Adrenal gland (tissue), 5 donors: ENCODE data around the gene MDC1.
"Not testable (repeated sequence)": the region's sequence is repeated elsewhere in the genome, so short reads cannot be mapped to it uniquely, and the experiment has no call there.

ENCODE experiments used
- POLR2A ChIP-seq, 2 donors: fragments of 450-650 bp; IDR thresholded peaks; one replicate each; pipeline ENCODE4 v1.6.1; 2017; ENCODE audit warnings: antibody characterized with exemption in 2 of 2, mild to moderate bottlenecking in 2 of 2, moderate library complexity in 1 of 2
- TF ChIP-seq, protein P1 (sequence below), 6 experiments: fragments of 450-650 bp in 4 of 6; fragments of 200-600 bp in 2 of 6; sonication (generic) in 1 of 6; IDR thresholded peaks; 1 replicate in 5 of 6; 2 replicates in 1 of 6; pipeline versions ENCODE4 v1.5.1 to v1.8.0; 2016 to 2021; ENCODE audit warnings: antibody characterized with exemption in 6 of 6, mild to moderate bottlenecking in 2 of 6, moderate library complexity in 1 of 6
- donor health status: DM: no; HTN: no; CAD: no.

- TF ChIP-seq POLR2A (IDR thresholded peaks at IDR 0.05), result not testable (repeated sequence)
- TF ChIP-seq, protein P1, sequence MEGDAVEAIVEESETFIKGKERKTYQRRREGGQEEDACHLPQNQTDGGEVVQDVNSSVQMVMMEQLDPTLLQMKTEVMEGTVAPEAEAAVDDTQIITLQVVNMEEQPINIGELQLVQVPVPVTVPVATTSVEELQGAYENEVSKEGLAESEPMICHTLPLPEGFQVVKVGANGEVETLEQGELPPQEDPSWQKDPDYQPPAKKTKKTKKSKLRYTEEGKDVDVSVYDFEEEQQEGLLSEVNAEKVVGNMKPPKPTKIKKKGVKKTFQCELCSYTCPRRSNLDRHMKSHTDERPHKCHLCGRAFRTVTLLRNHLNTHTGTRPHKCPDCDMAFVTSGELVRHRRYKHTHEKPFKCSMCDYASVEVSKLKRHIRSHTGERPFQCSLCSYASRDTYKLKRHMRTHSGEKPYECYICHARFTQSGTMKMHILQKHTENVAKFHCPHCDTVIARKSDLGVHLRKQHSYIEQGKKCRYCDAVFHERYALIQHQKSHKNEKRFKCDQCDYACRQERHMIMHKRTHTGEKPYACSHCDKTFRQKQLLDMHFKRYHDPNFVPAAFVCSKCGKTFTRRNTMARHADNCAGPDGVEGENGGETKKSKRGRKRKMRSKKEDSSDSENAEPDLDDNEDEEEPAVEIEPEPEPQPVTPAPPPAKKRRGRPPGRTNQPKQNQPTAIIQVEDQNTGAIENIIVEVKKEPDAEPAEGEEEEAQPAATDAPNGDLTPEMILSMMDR (IDR thresholded peaks at IDR 0.05), result not testable (repeated sequence)
Observed at GRCh38 chr6:30722025-30722279, 4.9 kb upstream of the MDC1 start.
